HG03095 (cell line): ENCODE results near the gene PAPOLA.

Experiments used
- ATAC-seq: cut with Tn5 transposase; IDR thresholded peaks from one replicate; pipeline ENCODE4 v1.9.1; 2021; ENCODE audit warnings: moderate library complexity; ENCODE audit not compliant: unreplicated experiment

Gene PAPOLA

GRCh38 chr14:96564389-96564788 is 62.2 kb downstream of the PAPOLA start:
- ATAC-seq: no peak

GRCh38 chr14:96565811-96566210 is 63.6 kb downstream of the PAPOLA start:
- ATAC-seq: no peak

GRCh38 chr14:96567289-96567899 is 65.2 kb downstream of the PAPOLA start:
- ATAC-seq: no peak

GRCh38 chr14:96568621-96569020 is 66.4 kb downstream of the PAPOLA start:
- no peak for ATAC-seq

GRCh38 chr14:96571311-96571710 is 69.1 kb downstream of the PAPOLA start:
- no peak for ATAC-seq

GRCh38 chr14:96573473-96574100 is 71.4 kb downstream of the PAPOLA start:
- no peak for ATAC-seq

- ATAC-seq: no peak
These were observed 72.0 kb downstream of the PAPOLA start for GRCh38 chr14:96574171-96574632.

GRCh38 chr14:96574633-96575632 is 72.8 kb downstream of the PAPOLA start:
- no peak for ATAC-seq

- no peak for ATAC-seq
These were observed 74.2 kb downstream of the PAPOLA start for GRCh38 chr14:96576359-96576758.

GRCh38 chr14:96576937-96577336 is 74.8 kb downstream of the PAPOLA start:
- no peak for ATAC-seq

GRCh38 chr14:96578619-96579018 is 76.4 kb downstream of the PAPOLA start:
- no peak for ATAC-seq

GRCh38 chr14:96579358-96579757 is 77.2 kb downstream of the PAPOLA start:
- no peak for ATAC-seq

- no peak for ATAC-seq
These were observed 77.7 kb downstream of the PAPOLA start for GRCh38 chr14:96579855-96580254.

- no peak for ATAC-seq
These were observed 78.4 kb downstream of the PAPOLA start for GRCh38 chr14:96580566-96580965.

GRCh38 chr14:96581026-96581425 is 78.8 kb downstream of the PAPOLA start:
- ATAC-seq: no peak

- no peak for ATAC-seq
These were observed 79.7 kb downstream of the PAPOLA start for GRCh38 chr14:96581902-96582301.

- ATAC-seq: no peak
These were observed 80.3 kb downstream of the PAPOLA start for GRCh38 chr14:96582411-96582961.

- no peak for ATAC-seq
These were observed 80.8 kb downstream of the PAPOLA start for GRCh38 chr14:96582995-96583394.

- no peak for ATAC-seq
These were observed 81.4 kb downstream of the PAPOLA start for GRCh38 chr14:96583569-96584041.

- peak; percentile 70 for ATAC-seq
These were observed 82.2 kb downstream of the PAPOLA start for GRCh38 chr14:96584199-96584906.
